ENCODE measurements around the gene L1TD1.

Gene L1TD1

GRCh38 chr1:62260688-62261087 lies 66.0 kb downstream of the L1TD1 start:
- H3K27ac Mint-ChIP-seq, result no peak overlapping the region
- H3K4me1 Mint-ChIP-seq, result no peaks in the 10 kb centered on the region
- DNase-seq (ENCODE audit: low spot score in 2 of 2), result no peak
- ATAC-seq (ENCODE audit: low read depth), result no peak
- H3K27me3 Mint-ChIP-seq, result peaks cover 14% of the 10 kb centered on the region
- no peak overlapping the region for H3K4me3 Mint-ChIP-seq
- H3K36me3 Mint-ChIP-seq, result peaks cover 2% of the 10 kb centered on the region
- peaks cover 2% of the 10 kb centered on the region for H3K9me3 Mint-ChIP-seq

All from memory B cell (primary cell).